OCI-LY1 (cell line): ENCODE measurements around the gene NFIA.

ENCODE experiments used
- CTCF ChIP-seq: fragments of 200-600 bp; sonication (generic), shearing (Covaris generic); IDR thresholded peaks from 2 replicates; pipeline ENCODE4 v1.5.1; 2017; ENCODE audit warnings: mild to moderate bottlenecking, antibody characterized with exemption, low read length, moderate library complexity, mixed read lengths
- EZH2 ChIP-seq: fragments of 200-600 bp; sonication (generic), shearing (Covaris generic); IDR thresholded peaks from 2 replicates; pipeline ENCODE4 v1.8.0; 2017; ENCODE audit warnings: borderline replicate concordance, mixed run types, mild to moderate bottlenecking, antibody characterized with exemption, low read length, moderate library complexity, mixed read lengths

DNA sequence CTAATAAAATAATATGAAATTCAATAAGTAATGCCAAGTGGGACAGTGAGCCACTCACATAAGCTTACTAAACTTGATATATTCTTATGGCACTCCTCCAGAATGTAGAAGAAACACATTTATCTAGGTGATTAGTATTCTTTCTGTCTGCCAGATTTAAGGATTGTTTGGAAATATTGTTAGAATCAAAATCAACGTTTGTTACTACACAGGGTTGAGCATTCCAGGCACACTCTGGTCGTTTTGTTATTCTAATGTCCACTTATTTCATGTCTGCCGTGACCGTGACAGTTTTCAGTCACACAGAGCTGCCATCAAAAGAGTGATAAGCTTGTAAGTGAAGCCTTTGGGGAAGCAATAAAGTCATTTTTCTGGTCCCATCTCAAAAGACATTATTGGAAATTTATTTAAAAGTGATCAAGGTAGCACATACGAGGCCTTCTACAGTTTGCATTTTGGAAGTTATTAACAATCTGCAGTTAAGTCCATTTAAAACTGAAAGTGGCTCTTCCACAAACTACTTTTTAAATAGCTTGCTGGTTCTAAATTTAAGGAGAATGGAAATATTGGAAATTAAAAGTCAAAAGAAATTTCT is 38.0 kb downstream of the NFIA start:
- TF ChIP-seq CTCF (no peak), EZH2 (no peak)
